Glutamatergic neuron (in vitro differentiated cells): ENCODE measurements around the gene ARHGAP6. TPM values are rescaled to one million over a fixed set of nuclear protein-coding genes. Genes with fewer than 3 reads are reported as not detected.

Source experiments
- DNase-seq: peaks from one replicate; pipeline ENCODE4 v3.0.0; 2022
- H3K27ac Mint-ChIP-seq: one replicate; pipeline ENCODE4 v1.8.0; 2020; ENCODE audit warnings: mild to moderate bottlenecking, mixed read lengths, inconsistent platforms; ENCODE audit not compliant: unreplicated experiment
- H3K27me3 Mint-ChIP-seq: one replicate; pipeline ENCODE4 v1.8.0; 2020; ENCODE audit warnings: mild to moderate bottlenecking, moderate library complexity, mixed read lengths, inconsistent platforms; ENCODE audit not compliant: unreplicated experiment
- H3K36me3 Mint-ChIP-seq: one replicate; pipeline ENCODE4 v1.8.0; 2020; ENCODE audit warnings: mild to moderate bottlenecking, mixed read lengths, inconsistent platforms; ENCODE audit not compliant: unreplicated experiment
- H3K4me1 Mint-ChIP-seq: one replicate; pipeline ENCODE4 v1.8.0; 2020; ENCODE audit warnings: mild to moderate bottlenecking, low read depth, mixed read lengths, inconsistent platforms; ENCODE audit not compliant: unreplicated experiment
- H3K4me3 Mint-ChIP-seq: one replicate; pipeline ENCODE4 v1.8.0; 2020; ENCODE audit warnings: mild to moderate bottlenecking, mixed read lengths, inconsistent platforms; ENCODE audit not compliant: unreplicated experiment
- H3K9me3 Mint-ChIP-seq: one replicate; pipeline ENCODE4 v1.8.0; 2020; ENCODE audit warnings: mild to moderate bottlenecking, moderate library complexity, mixed read lengths, inconsistent platforms; ENCODE audit not compliant: unreplicated experiment
- total RNA-seq: library from RNA; stranded (reverse); fragmentation: NEBNext Ultra II Directional; extraction: Animal tissue kit (Norgen Biotek cat#: 25700); gene quantifications from one replicate; pipeline ENCODE4 v1.2.1, GENCODE V29; 2021; ENCODE audit not compliant: unreplicated experiment
- TF ChIP-seq, protein P1 (sequence below): fragments of 200-600 bp; sonication (generic); IDR thresholded peaks from one replicate; pipeline ENCODE4 v1.5.0; 2021; ENCODE audit not compliant: partially characterized antibody, unreplicated experiment

Gene ARHGAP6
- total RNA-seq, 1 donor from 2014 or later: 3.6 TPM

DNA sequence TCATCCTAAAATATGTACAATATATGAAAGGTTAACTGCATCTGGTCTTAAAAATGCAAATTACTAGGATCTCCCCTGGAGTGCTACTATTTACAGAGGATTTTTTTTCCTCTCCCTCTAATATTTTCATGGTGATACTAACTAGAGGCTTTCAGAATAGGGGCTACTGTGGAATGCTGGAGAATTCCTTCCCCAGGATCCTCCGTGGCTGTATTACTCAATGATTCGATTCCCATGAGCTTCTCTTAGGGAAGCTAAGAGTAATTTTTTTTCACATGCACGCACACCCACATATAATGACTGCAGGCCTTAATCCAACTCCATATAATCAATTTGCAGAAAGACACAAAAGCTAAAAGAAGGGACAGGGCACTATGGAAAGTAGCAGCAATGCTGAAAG is 184.7 kb downstream of the ARHGAP6 start:
- DNase-seq: no peak
- H3K9me3 Mint-ChIP-seq: peaks cover 1% of the 10 kb centered on the region
- H3K27ac Mint-ChIP-seq: no peak overlapping the region
- no peak overlapping the region for H3K4me3 Mint-ChIP-seq
- TF ChIP-seq, protein P1, sequence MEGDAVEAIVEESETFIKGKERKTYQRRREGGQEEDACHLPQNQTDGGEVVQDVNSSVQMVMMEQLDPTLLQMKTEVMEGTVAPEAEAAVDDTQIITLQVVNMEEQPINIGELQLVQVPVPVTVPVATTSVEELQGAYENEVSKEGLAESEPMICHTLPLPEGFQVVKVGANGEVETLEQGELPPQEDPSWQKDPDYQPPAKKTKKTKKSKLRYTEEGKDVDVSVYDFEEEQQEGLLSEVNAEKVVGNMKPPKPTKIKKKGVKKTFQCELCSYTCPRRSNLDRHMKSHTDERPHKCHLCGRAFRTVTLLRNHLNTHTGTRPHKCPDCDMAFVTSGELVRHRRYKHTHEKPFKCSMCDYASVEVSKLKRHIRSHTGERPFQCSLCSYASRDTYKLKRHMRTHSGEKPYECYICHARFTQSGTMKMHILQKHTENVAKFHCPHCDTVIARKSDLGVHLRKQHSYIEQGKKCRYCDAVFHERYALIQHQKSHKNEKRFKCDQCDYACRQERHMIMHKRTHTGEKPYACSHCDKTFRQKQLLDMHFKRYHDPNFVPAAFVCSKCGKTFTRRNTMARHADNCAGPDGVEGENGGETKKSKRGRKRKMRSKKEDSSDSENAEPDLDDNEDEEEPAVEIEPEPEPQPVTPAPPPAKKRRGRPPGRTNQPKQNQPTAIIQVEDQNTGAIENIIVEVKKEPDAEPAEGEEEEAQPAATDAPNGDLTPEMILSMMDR: no peak
- H3K4me1 Mint-ChIP-seq: peaks cover 14% of the 10 kb centered on the region
- no peaks in the 10 kb centered on the region for H3K36me3 Mint-ChIP-seq
- H3K27me3 Mint-ChIP-seq: no peaks in the 10 kb centered on the region

DNA sequence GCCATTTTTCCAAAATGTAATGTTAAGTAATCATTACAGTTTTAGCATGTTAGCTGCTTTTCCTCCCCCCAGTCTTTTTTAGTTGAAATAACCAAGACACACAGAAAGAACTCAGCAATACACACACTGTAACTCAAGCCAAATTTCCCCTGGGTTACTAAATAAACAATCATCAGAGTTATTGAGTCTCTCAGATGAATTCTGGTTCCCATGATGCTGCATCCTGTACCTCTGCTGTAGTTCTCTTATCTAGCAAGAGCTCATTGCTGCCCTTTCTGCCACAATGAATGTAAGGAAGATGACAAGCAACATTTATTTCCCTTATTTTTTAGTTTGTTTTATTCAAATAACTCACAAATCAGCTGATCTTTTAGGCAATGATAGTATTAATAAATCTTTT is 185.1 kb downstream of the ARHGAP6 start:
- Mint-ChIP-seq H3K4me1 (peaks cover 14% of the 10 kb centered on the region), H3K9me3 (peaks cover 1% of the 10 kb centered on the region), H3K27ac (no peak overlapping the region), H3K27me3 (no peaks in the 10 kb centered on the region), H3K4me3 (no peak overlapping the region), H3K36me3 (no peaks in the 10 kb centered on the region)
- TF ChIP-seq, protein P1: no peak
- DNase-seq: no peak

DNA sequence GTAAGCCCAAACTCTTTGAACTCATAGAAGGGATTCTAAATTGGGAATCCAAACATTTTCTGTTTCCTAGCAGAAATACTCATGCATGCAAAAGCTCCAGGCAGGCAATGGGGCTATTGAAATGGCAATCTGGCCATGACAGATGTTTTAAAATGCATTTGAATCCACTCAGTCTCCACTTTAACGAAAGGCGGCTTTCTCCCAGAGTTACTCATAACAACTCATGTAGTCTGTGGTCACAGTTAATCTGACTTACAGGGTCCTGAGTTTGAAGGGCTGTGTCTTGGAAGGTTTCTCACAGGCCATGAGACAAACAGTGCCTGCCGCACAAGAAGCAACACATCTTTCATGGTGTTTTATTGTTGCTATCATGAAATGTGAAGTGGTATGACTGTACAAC is 186.8 kb downstream of the ARHGAP6 start:
- H3K36me3 Mint-ChIP-seq: no peaks in the 10 kb centered on the region
- no peak overlapping the region for H3K27ac Mint-ChIP-seq
- no peak for DNase-seq
- peaks cover 14% of the 10 kb centered on the region for H3K4me1 Mint-ChIP-seq
- H3K9me3 Mint-ChIP-seq: peaks cover 1% of the 10 kb centered on the region
- TF ChIP-seq, protein P1: no peak
- H3K27me3 Mint-ChIP-seq: no peaks in the 10 kb centered on the region
- no peak overlapping the region for H3K4me3 Mint-ChIP-seq

DNA sequence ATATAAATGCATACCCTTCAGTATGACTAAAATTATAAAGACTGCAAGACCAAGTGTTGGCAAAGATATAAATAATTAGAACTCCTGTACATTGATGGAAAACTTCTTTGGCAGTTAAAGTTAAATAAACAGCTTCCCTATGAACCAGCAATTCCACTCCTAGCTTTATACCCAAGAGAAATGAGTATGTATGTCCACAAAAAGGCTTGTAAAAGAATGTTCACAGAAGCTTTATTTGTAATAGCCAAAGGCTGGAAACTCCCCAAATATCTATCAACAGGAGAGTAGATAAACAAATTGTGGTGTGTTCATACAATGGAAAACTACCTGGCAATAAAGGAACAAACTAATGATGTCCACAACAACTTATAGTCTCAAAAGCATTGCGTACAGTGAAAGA is 187.7 kb downstream of the ARHGAP6 start:
- DNase-seq: no peak
- Mint-ChIP-seq H3K27ac (no peak overlapping the region), H3K9me3 (peaks cover 1% of the 10 kb centered on the region), H3K36me3 (no peaks in the 10 kb centered on the region), H3K4me1 (peaks cover 14% of the 10 kb centered on the region), H3K27me3 (no peaks in the 10 kb centered on the region), H3K4me3 (no peak overlapping the region)
- TF ChIP-seq, protein P1: no peak

DNA sequence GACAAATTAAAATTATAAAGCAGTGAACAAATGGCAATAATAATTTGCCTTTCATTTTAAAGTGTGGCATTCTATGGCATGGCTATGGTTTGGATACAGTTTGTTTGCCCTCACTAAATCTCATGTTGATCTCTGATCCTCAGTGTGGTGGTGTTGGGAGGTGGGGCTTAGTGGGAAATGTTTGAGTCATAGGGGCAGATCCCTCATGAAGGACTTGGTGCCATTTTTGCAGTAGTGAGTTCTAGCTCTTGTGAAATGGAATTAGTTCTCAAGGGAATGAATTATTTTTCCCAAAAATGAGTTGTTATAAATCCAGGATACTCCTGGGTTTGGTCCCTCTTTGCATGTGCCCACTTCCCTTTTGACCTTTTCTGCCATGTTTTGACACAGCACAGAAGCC is 191.1 kb downstream of the ARHGAP6 start:
- Mint-ChIP-seq H3K4me3 (no peak overlapping the region), H3K27me3 (no peaks in the 10 kb centered on the region), H3K36me3 (no peaks in the 10 kb centered on the region), H3K9me3 (no peaks in the 10 kb centered on the region), H3K4me1 (peaks cover 5% of the 10 kb centered on the region), H3K27ac (no peak overlapping the region)
- DNase-seq: no peak
- TF ChIP-seq, protein P1: no peak
